H1 (cell line): ENCODE results near the gene BRAT1. TPM values are rescaled to one million over a fixed set of nuclear protein-coding genes. Genes with fewer than 3 reads are reported as not detected.

ENCODE experiments used
- BCL11A ChIP-seq, 2 experiments: IDR thresholded peaks; one replicate each; pipeline ENCODE4 v1.6.1; 2011; ENCODE audit warnings: low read depth in 2 of 2, low read length in 2 of 2, mild to moderate bottlenecking in 2 of 2
- CBX5 ChIP-seq: fragments of 300-800, 300-1000 bp; sonication (generic); IDR thresholded peaks from 2 replicates; pipeline ENCODE4 v1.7.1; 2016; ENCODE audit warnings: antibody characterized with exemption, low read length, low read depth
- CHD7 ChIP-seq: fragments of 300-600 bp; sonication (generic); IDR thresholded peaks from 2 replicates; pipeline ENCODE4 v1.7.1; 2012; ENCODE audit warnings: low read length, moderate library complexity, mild to moderate bottlenecking, inconsistent platforms; ENCODE audit not compliant: insufficient replicate concordance
- JUND ChIP-seq: IDR thresholded peaks from 2 replicates; pipeline ENCODE4 v1.6.1; 2011; ENCODE audit warnings: mild to moderate bottlenecking, improper control_type of control experiment, low read length
- NRF1 ChIP-seq: IDR thresholded peaks from 2 replicates; pipeline ENCODE4 v1.6.1; 2011; ENCODE audit warnings: mild to moderate bottlenecking, low read depth, low read length, improper control_type of control experiment
- POLR2A ChIP-seq, 2 experiments: IDR thresholded peaks; 1 replicate in 1 of 2; 2 replicates in 1 of 2; pipeline ENCODE4 v1.6.1; 2011; ENCODE audit warnings: low read depth in 2 of 2, low read length in 2 of 2, mild to moderate bottlenecking in 2 of 2; ENCODE audit errors: control extremely low read depth in 1 of 2
- RBBP5 ChIP-seq: IDR thresholded peaks from 2 replicates; pipeline ENCODE4 v1.7.1; 2012; ENCODE audit warnings: low read depth, mild to moderate bottlenecking, inconsistent platforms, low read length, moderate library complexity, borderline replicate concordance
- RNF2 ChIP-seq: fragments of 200-900, 300-1000 bp; sonication (generic); IDR thresholded peaks from 2 replicates; pipeline ENCODE4 v1.7.1; 2016; ENCODE audit warnings: borderline replicate concordance, low read depth, mild to moderate bottlenecking, antibody characterized with exemption, low read length; ENCODE audit not compliant: poor library complexity, severe bottlenecking; ENCODE audit errors: missing control alignments
- SAP30 ChIP-seq: fragments of 300-600 bp; sonication (generic); IDR thresholded peaks from 2 replicates; pipeline ENCODE4 v1.7.1; 2012; ENCODE audit warnings: low read length, moderate library complexity, mild to moderate bottlenecking, inconsistent platforms; ENCODE audit not compliant: insufficient read depth, insufficient replicate concordance
- SIX5 ChIP-seq: IDR thresholded peaks from 2 replicates; pipeline ENCODE4 v1.6.1; 2011; ENCODE audit warnings: mild to moderate bottlenecking, low read depth, low read length
- SP1 ChIP-seq: IDR thresholded peaks from 2 replicates; pipeline ENCODE4 v1.6.1; 2011; ENCODE audit warnings: low read depth, low read length
- polyA plus RNA-seq, 7 experiments: library from polyadenylated mRNA; depleted of rRNA in 3 of 7; stranded (reverse) in 5 of 7; unstranded in 2 of 7; fragments of >200 nt in 5 of 7; fragments of 200-250 nt in 2 of 7; gene quantifications; 1 replicate in 5 of 7; 2 replicates in 1 of 7; 4 replicates in 1 of 7; pipeline versions ENCODE4 v1.2.1 to v1.2.3, GENCODE V29; 2011 to 2013; ENCODE audit warnings: missing spikeins in 2 of 7, mixed read lengths in 2 of 7
- total RNA-seq: library from RNA; stranded (reverse); fragmentation: NEBNext Ultra II Directional; extraction: Animal tissue kit (Norgen Biotek cat#: 25700); gene quantifications from 2 replicates; pipeline ENCODE4 v1.2.1, GENCODE V29; 2021

BRAT1 gene
- total and polyA plus RNA-seq, 2 of the 8 experiments (the other 6 are each of a cell fraction or from before 2014, with no cell fraction given): 36.8 to 42.3 TPM

- TF ChIP-seq CHD7: no peak
- no peak for TF ChIP-seq CBX5
- no peak for TF ChIP-seq SP1
- TF ChIP-seq RBBP5: no peak
- TF ChIP-seq NRF1: no peak
- no peak for TF ChIP-seq POLR2A (IDR thresholded peaks at IDR 0.05; ENCODE audit: control extremely low read depth in 1 of 2, low read depth in 2 of 2, low read length in 2 of 2)
- no peak for TF ChIP-seq BCL11A (IDR thresholded peaks at IDR 0.05; ENCODE audit: low read depth in 2 of 2, low read length in 2 of 2)
- no peak for TF ChIP-seq SIX5
- no peak for TF ChIP-seq JUND
- no peak for TF ChIP-seq SAP30
- TF ChIP-seq RNF2: no peak
These were observed 47.2 kb upstream of the BRAT1 start (continued) for GRCh38 chr7:2602406-2603043.
